ENCODE measurements around the gene TSHZ2.

TSHZ2 gene

GRCh38 chr20:52972190-52972937, at the start of gene TSHZ2:
TSHZ2 (plus strand) TSS chr20:52972358; CDS start chr20:52973294, 936 bp downstream.
- DNase-seq (ENCODE audit: low read depth in 2 of 2): peak; percentile 73

GRCh38 chr20:52922436-52922835, 49.7 kb upstream of the TSHZ2 start:
- DNase-seq (ENCODE audit: low read depth in 2 of 2): no peak

- DNase-seq (ENCODE audit: low read depth in 2 of 2): peak; percentile 98
Observed at GRCh38 chr20:52923123-52923937, 48.8 kb upstream of the TSHZ2 start.

GRCh38 chr20:52924411-52925271, 47.5 kb upstream of the TSHZ2 start:
- DNase-seq (ENCODE audit: low read depth in 2 of 2): no peak

- no peak for DNase-seq (ENCODE audit: low read depth in 2 of 2)
Observed at GRCh38 chr20:52926505-52926904, 45.7 kb upstream of the TSHZ2 start.

GRCh38 chr20:52933867-52934266, 38.3 kb upstream of the TSHZ2 start:
- no peak for DNase-seq (ENCODE audit: low read depth in 2 of 2)

GRCh38 chr20:52936351-52937340, 35.5 kb upstream of the TSHZ2 start:
- no peak for DNase-seq (ENCODE audit: low read depth in 2 of 2)

GRCh38 chr20:52937591-52938100, 34.5 kb upstream of the TSHZ2 start:
- peak in 1 of 2 experiments; percentile 13 for DNase-seq (ENCODE audit: low read depth in 2 of 2)

GRCh38 chr20:52939141-52939540, 33.0 kb upstream of the TSHZ2 start:
- DNase-seq (ENCODE audit: low read depth in 2 of 2): no peak

- peak; percentile 55 to 58 for DNase-seq (ENCODE audit: low read depth in 2 of 2)
Observed at GRCh38 chr20:52941808-52942207, 30.4 kb upstream of the TSHZ2 start.

- peak; percentile 59 to 64 for DNase-seq (ENCODE audit: low read depth in 2 of 2)
Observed at GRCh38 chr20:52943185-52943841, 28.8 kb upstream of the TSHZ2 start.

- no peak for DNase-seq (ENCODE audit: low read depth in 2 of 2)
Observed at GRCh38 chr20:52945268-52945667, 26.9 kb upstream of the TSHZ2 start.

GRCh38 chr20:52945862-52946522, 26.2 kb upstream of the TSHZ2 start:
- no peak for DNase-seq (ENCODE audit: low read depth in 2 of 2)

GRCh38 chr20:52948491-52948890, 23.7 kb upstream of the TSHZ2 start:
- no peak for DNase-seq (ENCODE audit: low read depth in 2 of 2)

GRCh38 chr20:52953020-52953419, 19.1 kb upstream of the TSHZ2 start:
- peak; percentile 69 to 70 for DNase-seq (ENCODE audit: low read depth in 2 of 2)

GRCh38 chr20:52954849-52955248, 17.3 kb upstream of the TSHZ2 start:
- DNase-seq (ENCODE audit: low read depth in 2 of 2): no peak

- DNase-seq (ENCODE audit: low read depth in 2 of 2): no peak
Observed at GRCh38 chr20:52958211-52958610, 13.9 kb upstream of the TSHZ2 start.

GRCh38 chr20:52959125-52959524, 13.0 kb upstream of the TSHZ2 start:
- peak in 1 of 2 experiments; percentile 33 for DNase-seq (ENCODE audit: low read depth in 2 of 2)

- no peak for DNase-seq (ENCODE audit: low read depth in 2 of 2)
Observed at GRCh38 chr20:52962183-52962582, 10.0 kb upstream of the TSHZ2 start.
